Naive B cell (primary cell): ENCODE results near the gene GLRB. TPM values are rescaled to one million over a fixed set of nuclear protein-coding genes. Genes with fewer than 3 reads are reported as not detected.

Experiments
- polyA plus RNA-seq, 6 donors: library from polyadenylated mRNA; unstranded; fragments of 300-500 nt; fragmentation: Illumina TruSeq; gene quantifications; one replicate each; pipeline ENCODE4 v1.2.3, GENCODE V29; 2021; ENCODE audit warnings: low read depth in 6 of 6

The GLRB gene
- polyA plus RNA-seq, 6 donors from 2014 or later: not detected

Other genes with a start within 250 kb of the GLRB start
- under 1 TPM in 2 of 6 donors, not detected in 4; 0.17 to 0.45 TPM for gene PDGFC, start 104.4 kb upstream of the GLRB start, polyA plus RNA-seq
- not detected for gene GRIA2, start 144.6 kb downstream of the GLRB start, polyA plus RNA-seq